SKM-1 (cell line): ENCODE results near the gene G3BP1.
"Not testable (repeated sequence)": the region's sequence is repeated elsewhere in the genome, so short reads cannot be mapped to it uniquely, and the experiment has no call there.

ENCODE experiments used
- DNase-seq: peaks from one replicate; lab custom pipeline; 2025; ENCODE audit not compliant: unreplicated experiment; lab: John Stamatoyannopoulos, UW

The G3BP1 gene

DNA sequence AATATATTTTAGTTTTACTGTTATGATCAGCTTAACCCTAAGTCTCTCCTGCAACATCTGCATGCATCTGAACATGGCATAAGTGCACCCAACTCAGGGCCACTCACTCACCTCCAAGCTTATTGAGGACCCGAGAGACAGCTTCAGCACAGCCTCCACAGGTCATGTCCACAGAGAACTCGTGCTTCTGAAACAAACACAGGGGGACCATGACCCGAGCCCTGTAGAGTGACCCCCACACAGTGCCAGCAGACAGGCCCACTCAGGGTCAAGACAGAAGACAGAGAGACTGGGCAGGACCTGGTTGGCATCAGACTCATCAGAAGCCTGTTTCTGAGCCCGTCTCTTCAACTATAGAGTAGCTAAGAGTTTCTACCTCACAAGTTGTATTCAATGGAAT lies 20.2 kb upstream of the G3BP1 start:
- no peak for DNase-seq

DNA sequence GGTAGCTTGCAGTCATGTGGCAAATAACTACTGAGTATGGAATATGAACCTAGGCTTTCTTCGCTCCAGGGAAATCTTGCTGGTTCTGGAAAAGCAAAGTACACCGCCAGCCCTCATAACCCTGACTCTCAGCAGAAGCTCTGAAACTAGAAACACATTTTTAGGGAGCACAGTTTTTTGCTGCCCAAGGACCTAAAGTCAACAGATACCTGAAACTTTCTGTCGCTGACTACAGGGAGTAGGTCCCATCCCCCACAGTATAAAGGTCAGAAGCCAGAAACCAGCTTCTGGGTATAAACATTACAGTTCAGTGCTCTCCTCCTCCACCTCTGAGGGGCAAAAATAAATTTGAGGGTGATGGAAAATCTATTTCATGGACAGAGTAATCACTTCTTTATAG lies 16.4 kb upstream of the G3BP1 start:
- no peak for DNase-seq

DNA sequence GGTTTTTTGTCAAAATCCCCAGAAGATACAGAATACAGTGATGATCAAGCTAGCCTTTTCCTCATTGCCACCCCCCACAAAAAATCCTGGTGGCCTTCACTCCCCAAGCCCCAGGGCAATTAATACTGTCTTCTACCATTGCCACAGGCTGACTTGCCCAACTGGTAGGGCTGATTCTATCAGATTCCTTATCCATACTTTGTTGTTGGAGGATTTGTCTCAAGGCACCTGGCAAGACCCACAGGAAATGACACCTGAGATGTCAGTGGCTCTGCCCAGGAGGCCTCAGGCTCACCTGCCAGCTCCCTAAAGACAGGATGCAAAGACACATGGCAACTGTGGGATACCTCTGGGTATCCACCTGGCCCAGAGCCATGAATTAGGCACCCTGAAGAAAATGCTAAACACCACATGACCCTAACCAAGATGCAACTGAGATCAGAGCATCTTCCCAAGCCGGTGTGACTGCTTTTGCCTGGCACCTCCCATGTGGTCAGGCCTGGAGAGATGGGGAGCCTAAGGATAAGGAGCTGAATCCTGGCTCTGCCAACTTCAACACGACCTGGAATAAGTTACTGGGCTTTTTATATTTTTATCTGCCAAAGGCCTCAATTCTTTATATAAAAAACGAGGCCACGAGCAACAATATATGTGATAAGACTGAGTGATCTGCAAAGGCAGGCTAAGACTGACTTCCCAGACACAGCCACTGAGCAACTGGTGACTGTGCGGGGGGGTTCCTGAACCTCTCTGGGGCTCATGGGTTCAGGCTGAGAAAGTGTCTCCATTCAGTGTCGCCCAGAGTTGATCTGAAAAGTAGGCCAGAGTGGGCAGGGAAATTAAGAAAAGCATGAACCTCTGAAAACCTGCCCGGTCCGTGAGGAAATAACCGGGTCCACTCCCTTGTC lies 14.3 kb upstream of the G3BP1 start:
- DNase-seq, result no peak

DNA sequence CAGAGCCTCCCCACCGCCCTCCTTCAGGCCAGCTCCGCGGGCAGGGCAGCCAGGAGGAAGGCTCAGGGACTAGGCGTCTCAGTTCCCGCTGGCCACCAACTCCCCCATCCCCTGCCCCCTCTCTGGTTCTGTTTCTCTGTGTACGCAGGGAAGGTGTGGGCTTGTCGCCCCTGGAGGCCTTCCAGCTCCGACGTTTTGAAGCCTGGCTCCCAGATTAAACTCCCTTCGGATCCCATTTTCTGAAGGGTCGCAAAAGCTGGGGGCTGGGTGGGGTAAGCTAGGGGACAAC lies 13.7 kb upstream of the G3BP1 start:
- DNase-seq, result no peak

DNA sequence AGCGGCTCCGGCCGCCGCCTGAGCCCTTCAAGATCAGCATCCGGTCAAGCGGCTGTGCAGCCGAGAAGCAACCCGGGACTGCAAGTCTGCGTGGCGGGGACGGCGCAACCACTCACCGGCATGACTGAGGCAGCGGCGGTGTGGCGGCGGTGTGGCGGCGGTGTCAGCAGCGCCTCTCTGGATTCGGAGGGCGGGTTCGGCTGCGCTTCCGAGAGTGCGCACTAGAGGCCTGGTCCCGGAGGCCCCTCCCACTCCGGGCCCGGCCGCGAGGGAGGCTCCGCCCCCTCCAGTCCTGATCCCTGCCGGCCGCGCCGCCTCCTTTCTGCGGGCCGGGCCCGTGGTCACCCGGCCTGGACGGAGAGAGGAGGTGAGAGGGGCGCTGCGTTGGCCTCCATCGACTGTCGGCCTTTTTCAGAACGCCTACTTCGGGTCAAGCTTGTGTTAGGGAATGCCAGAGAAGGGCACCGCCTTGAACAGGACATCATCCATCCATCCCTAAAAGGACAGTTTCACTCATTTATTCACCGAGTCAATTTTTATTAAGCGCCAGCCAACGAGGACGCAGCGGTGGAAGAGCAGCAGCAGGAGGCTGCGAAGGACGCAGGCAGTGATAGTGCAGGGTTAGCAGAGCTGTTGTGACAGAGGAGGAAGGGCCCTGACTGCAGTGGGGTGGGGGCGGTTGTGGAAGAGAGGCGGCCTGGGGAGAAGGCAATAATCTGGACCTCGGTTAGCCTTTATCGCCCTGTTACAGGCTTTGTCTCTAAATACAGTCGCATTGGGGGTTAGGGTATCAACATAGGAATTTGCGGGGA lies 13.1 kb upstream of the G3BP1 start, which contains the start of gene ATOX1:
TSS of gene ATOX1 (minus strand) at position 202 of the 812 bp plus-strand sequence. CDS start at position 122, 80 bp downstream.
- DNase-seq, result peak; percentile 85

DNA sequence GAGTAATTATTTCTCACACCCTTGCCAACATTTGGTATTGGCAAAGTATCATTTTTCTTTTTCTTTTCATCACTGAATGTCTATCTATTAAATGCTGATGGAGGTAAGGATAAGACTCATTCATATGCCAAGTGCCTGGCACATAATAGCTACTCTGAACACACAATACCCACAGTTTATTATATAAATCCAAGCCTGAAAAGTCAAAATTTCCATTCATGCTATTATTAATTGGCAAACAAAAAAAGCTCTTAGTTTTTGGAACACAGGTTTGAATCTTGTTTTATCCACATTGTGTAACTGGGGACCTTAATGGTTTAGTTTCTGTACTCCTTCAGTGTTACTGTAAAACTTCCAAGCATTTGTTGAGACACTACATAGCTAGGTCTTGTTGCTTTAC lies 7.0 kb upstream of the G3BP1 start:
- DNase-seq, result no peak

DNA sequence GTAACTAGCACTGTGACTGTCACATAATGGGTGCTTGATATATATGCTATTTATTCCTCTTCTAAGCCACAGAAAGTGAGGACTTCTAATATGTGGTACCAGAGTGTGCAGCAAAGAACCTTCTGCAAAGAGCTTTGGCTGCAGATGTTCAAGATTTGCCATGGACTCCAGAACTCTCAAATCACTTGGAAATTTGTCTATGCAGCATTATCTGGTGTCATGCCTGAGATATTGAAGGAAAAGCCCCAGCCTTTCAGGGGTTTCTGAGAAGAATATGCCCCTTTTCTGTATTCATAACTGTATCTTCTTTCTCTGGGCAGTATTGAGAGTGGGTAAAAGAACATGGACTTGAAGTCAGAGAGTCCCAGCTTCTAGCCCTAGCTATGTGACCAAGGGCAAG lies 4.8 kb upstream of the G3BP1 start:
- no peak for DNase-seq

DNA sequence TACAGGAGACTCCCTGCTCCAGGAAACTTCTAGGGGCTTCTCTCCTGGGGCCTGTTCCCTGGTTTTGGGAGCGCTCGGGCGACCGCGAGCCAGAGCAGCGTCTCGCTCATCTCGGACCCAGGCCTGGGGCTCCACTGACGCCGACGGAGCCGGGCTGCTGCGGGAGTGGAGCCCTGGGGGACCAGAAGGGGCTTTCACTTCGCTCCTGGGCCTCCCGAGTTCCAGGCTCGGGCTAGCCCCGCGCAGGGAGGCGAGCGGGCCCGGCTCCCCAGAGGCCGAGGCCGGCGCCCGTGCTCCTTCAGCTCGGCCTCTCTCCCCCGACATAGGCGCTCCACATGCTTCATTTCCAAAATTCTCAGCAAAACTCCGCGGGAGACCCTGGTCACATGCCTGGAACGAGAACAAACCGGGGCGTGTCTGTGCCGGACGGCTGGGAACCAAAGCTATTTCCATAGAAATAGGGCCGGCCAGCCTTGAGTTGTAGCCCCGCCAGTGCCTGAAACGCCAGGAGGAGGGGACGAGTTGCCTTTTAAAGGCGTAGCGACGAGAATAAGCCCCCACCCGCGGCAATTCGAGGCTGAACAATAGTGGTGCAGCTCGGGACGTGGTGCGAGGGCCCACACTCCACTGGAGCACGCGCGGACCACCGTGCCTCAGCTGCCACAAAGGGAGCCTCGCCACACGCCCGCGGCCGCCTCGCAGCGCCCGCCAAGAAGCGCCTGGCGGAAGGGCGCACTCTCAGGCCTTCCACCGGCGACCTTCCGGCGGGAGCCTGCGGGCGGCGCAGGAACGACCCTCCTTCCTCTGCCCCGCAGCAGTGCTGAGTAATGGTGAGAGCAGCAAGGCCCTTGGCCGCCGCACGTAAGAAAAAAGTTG lies 1.1 kb upstream of the G3BP1 start:
- no peak for DNase-seq

DNA sequence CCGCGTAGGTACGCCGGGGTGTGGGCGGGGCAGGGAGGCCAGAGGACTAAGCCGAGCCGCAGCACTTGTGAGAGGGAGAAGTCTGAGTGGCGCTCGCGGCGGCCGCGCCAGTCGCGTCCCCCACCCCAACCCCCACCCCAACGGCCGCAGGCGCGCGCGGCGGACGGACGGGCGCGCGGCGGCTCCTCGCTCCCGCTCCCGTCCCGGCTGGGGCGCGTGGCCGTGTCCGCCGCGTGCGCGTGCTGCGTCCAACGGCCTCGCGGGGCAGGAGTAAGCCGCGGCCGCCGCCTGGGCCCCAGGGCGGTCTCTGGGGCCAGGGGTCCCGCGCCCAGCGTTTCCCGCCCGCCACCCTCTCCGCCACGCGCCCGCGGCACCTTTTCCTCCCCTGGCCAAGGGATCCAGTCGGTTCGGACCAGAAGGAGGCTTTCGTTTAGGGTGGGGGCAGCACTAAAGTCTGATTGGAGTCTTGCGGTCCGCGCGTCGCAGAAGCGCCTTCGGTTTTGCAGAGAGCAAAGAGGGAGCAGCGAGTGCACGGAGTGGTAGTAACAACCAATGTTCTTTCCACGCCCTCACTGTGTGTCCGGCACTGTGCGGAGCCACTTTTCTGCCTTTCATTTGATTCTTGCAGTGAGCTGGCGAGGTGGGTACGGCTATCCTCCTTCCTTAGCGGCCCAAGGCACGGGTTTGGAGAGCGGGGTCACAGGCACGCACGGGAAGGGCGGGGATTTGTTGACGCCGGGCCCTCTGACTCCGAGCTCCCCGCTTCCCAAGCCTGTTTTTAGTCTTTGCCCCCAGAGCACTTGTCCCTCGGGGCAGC lies 483 bp downstream of the G3BP1 start:
- DNase-seq, result peak; percentile 12

DNA sequence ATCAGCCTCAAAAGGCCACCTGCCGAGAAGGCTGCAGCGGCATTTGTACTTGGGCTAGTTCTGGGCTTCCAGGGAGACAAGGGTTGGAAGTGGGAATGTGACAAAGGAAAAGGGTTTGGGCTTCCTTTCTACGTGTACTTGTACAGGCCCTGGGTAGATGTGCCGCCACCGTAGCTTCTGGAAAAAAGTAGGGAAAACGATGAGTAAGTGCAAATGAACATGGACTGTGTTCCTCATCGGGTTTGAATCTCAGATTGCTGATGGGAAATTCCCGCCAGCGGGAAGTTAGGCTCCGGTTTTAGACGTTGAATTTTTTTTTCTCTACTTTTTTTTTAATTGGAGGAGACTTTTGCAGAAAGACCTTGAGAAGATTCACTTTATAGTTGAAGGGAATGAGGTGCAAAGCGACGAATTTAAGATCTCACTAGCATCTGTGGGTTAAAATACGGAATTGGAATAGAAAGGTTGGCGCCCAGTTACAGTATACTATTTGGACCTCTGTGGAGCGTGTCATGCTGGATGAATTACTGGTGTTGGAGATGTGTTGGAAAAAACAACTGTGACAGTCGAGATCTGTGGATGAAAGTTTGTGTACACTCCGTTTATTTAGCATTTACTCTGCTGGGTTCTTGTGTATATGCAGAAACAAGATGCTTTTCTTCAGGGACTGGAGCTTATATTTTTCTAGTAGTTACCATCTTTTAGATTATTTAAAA lies 1.2 kb downstream of the G3BP1 start:
- no peak for DNase-seq

DNA sequence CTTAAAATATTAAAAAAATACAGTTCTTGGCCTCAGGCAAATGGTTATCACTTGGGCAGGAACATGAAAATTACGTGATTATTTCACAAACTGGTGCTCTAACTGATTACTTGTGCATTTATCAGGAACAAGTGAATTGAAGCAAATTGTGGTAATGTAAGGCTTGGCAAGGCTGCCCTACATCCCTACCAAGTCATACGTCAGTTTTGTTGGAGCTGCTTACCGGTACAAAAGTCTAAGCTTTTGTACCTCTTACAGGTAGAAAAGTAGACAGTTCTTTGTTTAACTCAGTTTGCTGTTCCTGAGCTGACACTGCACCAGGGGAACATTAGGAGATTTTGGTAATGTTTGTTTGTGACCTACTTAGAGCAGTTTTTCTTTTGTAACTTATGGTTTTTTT lies 2.2 kb downstream of the G3BP1 start:
- DNase-seq, result no peak

DNA sequence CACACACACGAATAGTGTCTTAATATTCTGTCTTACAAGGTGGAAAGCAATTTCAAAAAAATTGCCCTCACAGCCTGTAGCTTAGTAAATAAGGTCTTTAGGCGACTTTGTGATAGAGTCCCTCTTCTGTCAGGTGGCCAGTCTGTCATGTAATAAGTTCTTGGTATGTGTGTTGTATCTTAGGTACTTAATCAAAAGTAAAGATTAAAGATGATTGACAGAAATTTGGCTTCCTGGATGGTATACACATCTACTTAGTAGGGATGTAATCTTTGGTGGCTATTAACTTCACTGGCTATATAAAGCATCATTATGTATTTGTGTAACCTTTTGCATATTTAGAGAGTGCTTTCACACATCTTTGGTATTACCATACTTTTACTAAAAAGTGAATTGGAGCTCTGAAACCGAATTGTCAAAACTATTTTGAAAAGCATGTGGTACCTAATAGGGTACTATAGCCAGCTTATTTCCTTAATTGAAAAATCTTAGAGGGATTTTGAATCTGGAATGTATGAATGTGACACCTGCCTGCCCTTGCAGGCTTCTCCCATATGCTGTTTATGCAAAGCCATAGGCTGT lies 3.4 kb downstream of the G3BP1 start:
- no peak for DNase-seq

DNA sequence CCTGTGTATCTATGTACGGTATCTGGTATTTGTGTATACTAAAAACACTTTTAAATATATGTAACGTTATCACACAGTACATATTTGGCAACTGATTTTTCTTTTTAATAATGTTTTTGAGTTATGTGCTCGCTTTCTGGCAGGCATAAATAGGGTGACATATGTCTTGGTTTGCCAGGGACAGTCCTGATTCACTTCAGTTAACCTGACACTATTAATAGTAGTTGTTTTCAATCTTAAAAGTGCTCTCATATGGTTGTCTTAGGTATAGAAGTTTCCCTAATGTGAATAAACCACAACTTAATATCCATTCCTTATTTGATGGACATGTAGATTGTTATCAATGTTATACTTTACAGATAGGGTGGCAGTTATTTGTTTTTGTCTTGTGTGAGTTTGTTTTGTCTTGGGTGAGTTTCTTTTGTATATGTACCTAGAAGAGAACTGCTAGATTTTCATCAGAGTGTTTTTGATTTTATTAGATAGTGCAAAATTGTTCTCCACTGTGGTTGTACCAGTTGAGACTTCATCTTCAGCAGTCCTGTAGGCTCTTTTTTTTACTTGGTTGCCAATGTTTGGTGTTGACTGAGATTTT lies 7.9 kb downstream of the G3BP1 start:
- DNase-seq, result no peak

DNA sequence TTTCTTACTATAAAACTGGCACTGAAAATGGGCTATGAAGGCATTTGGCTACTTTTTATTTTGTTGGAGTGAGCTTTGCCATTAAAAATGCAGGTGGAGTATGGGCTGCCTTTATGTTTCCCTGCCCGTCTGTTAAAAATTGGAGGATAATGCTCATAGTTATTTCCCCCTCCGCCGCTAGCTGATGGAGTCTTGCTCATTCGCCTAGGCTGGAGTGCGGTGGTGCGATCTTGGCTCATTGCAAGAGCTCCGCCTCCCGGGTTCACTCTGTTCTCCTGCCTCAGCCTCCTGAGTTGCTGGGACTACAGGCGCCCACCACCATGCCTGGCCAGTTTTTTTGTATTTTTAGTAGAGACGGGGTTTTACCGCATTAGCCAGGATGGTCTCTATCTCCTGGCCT lies 8.6 kb downstream of the G3BP1 start:
- DNase-seq, result no peak

DNA sequence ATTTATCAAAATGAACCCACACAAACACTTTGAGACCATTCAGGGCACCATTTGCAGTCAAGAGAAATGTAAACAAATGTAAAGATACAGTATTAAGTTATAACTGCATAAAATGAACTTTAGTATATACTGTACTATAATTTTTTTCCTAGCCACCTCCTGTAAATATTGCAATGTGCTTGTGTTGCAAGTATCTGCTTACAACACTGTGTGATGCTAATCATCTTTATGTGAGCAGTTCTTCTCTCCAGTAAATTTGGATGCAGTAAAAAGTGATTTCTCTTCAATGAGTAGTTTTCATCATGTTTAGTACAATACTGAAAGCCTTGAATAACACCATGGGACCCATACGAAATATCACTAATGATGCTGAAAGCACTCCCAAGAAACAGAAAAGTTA lies 9.4 kb downstream of the G3BP1 start:
- no peak for DNase-seq

DNA sequence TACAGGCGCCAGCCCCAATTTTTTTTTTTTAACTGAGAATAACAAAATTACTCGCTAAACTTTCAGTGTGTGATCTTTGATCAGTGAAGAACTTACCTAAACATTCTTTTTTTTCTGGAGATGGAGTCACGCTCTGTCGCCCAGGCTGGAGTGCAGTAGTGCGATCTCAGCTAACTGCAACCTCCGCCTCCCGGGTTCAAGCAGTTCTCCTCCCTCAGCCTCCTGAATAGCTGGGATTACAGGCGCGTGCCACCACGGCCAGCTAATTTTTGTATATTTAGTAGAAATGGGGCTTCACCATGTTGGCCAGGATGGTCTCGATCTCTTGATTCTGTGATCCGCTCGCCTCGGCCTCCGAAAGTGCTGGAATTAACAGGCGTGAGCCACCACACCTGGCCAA lies 11.9 kb downstream of the G3BP1 start:
- not testable (repeated sequence) for DNase-seq

DNA sequence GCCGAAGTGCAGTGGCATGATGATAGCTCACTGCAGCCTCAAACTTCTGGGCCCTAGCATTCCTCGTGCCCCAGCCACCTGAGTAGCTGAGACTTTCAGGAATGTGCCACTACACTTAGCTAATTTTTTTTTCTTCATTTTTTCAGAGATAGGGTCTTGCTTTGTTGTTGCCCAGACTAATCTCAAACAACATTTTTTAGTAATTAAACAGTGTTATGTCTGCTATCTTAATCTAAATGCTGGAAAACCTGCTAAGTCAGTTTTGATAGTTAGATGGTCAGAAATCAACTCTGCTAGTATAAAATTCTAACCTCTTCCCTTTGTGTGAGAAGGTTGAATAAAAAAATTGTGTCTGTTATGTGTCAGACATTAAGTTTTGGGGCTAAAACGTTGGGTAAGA lies 12.4 kb downstream of the G3BP1 start:
- no peak for DNase-seq

DNA sequence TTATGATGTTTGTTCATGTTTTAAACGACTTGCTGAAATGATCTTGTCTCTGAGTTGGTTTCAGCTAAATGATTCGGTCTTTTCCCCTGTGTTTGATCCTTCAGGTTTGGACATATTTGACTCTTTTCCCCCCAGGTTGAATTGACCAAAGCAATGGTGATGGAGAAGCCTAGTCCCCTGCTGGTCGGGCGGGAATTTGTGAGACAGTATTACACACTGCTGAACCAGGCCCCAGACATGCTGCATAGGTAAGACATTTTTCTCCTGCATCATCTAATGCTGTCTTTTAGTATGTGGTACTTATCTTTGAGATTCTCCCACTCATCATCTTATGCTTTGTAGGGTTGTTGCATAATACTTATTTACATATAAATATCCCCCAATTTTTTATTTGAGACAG lies 14.7 kb downstream of the G3BP1 start:
- no peak for DNase-seq

DNA sequence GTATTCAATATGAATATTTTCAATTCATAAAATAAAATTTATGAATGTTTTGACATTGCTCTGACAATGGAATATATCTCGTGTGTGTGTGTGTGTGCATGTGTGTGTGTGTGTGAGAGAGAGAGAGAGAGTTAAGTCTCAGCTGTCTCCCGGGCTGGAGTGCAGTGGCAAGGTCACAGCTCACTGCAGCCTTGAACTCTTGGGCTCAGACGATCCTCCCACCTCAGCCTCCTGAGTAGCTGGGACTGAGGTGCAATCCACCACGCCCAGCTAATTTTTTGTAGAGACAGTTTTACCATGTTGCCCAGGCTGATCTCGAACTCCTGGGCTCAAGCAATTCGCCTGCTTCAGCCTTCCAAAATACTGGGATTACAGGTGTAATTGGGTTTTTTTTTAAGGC lies 16.1 kb downstream of the G3BP1 start:
- no peak for DNase-seq
